ENCODE measurements around the gene FURIN.
"Not testable (repeated sequence)": the region's sequence is repeated elsewhere in the genome, so short reads cannot be mapped to it uniquely, and the experiment has no call there.

Gene FURIN
- 35.9 to 83.0 (median 50.4) reads per million in 4 donors for total RNA-seq

GRCh38 chr15:90868261-90868689, at the start of gene FURIN:
TSS of gene FURIN (plus strand) at chr15:90868588. CDS start at chr15:90875741, 7,153 bp downstream.
- DNase-seq = no peak

DNA sequence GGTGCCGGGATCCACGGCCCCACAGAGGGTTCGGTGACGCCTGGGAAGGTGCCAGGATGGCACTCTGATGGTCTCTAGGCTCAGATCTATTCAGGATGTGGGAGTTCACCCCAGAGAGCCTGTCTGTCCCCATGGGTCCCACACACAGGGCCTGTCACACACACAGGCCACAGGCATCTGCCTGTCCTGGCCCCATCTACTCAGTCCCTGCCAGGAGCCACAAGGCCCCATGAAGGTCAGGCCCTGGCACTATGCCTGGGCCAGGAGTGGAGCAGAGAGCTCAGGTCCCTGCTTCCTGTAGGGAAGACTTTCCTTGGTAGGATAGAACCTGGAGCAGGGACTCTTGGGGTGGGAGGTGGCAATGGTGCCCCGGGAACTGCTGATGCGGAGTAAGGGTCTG, 49.0 kb upstream of the FURIN start:
- no peak for DNase-seq

- DNase-seq = no peak
These were observed 48.5 kb upstream of the FURIN start for GRCh38 chr15:90819850-90820249.

DNA sequence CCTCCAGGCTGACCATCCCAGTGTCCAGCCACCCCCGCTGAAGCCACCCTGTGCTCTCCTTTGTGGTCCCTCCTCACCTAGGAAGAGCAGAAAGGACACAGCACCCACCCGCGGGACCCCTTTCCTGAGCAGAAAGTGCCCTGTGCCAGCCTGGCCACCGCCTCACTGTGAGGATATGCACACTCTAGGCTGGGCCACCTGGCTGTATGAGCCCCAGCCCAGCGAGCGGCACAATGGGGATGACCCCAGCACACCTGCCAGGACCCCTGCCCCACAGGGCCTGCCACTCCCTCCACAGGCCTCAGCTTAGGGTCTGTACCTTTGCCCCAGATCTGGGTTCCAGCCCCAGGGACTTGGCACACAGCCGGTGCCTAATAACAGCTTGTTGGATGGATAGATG, 47.9 kb upstream of the FURIN start:
- DNase-seq = no peak

- no peak for DNase-seq
These were observed 46.0 kb upstream of the FURIN start for GRCh38 chr15:90822204-90822955.

DNA sequence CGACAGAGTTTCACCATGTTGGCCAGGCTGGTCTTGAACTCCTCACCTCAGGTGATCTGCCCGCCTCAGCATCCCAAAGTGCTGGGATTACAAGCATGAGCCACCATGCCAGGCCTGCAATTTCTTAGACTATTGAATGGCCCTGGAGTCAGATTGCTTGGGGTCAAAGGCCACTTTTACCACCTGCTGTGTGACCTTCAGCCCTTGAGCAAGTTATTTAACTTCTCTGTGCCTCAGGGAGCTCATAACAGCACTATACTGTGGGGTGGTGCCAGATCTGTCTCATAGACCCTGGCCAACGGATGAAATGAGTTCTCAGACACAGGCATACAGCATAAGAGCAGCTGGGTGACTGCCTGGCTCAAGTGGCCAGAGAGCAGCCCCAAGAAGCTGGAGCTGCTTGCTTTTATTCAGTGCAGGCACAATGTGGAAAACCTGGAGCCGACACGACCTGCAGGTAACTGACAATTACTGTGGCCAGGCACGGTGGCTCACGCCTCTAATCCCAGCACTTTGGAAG, 44.9 kb upstream of the FURIN start:
- DNase-seq = no peak

DNA sequence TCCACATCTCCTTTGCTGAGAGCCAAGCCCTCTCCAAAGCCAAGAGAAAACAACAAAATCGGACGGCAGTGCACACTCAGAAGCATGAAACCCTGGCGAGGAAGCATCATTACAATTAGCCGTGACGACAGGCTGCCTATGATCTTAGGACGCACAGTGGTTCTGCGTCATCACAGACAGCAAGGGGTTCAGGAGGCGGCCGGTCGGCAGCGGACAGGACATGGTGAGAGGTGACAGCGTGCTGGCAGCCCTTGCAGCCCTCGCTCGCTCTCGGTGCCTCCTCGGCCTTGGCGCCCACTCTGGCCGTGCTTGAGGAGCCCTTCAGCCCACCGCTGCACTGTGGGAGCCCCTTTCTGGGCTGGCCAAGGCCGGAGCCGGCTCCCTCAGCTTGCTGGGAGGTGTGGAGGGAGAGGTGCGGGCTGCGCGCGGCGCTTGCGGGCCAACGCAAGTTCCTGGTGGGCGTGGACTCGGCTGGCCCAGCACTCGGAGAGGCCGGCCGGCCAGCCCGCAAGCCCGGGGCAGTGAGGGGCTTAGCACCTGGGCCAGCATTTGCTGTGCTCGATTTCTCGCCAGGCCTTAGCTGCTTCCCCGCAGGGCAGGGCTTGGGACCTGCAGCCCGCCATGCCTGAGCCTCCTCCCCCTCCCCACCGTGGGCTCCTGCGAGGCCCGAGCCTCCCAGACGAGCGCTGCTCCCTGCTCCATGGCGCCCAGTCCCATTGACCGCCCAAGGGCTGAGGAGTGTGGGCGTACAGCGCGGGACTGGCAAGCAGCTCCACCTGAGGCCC, 43.1 kb upstream of the FURIN start:
- DNase-seq = not testable (repeated sequence)

DNA sequence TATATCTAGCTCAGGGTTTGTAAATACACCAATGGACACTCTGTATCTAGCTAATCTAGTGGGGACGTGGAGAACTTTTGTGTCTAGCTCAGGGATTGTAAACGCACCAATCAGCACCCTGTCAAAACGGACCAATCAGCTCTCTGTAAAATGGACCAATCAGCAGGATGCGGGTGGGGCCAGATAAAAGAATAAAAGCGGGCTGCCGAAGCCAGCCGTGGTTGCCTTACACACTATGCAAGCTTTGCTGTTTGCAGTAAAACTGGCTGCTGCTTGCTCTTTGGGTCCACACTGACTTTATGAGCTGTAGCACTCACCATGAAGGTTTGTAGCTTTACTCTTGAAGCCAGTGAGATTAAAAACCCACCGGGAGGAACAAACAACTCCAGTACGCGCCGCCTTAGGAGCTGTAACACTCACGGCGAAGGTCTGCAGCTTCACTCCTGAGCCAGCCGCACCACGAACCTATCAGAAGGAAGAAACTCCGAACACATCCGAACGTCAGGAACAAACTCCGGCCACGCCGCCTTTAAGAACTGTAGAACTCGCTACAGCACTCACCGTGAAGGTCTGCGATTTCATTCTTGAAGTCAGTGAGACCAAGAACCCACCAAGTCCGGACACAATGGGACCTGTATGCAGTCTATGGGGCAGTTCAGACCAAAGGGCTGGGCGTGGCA, 42.0 kb upstream of the FURIN start:
- DNase-seq = not testable (repeated sequence)

GRCh38 chr15:90826886-90827435, 41.4 kb upstream of the FURIN start:
- DNase-seq = no peak

DNA sequence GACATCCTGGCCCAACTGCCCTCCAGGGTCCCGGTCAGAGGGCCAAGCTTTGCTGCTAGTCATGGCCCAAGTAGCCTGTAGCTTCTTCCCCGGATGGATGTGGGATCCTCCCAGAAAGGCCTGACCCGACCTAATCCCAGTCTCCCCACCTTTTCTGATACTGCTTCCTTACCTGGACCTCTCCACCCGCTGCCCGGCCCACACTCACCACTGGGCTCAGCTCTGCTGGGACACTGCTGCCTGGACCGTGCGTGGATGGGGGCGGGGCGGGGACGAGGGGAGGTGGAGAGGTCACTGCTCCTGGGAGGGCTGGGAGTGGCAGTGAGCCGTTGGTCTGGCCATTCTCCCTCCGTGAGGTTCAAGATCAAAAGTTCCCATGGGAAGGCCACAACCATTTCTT, 40.3 kb upstream of the FURIN start:
- no peak for DNase-seq

DNA sequence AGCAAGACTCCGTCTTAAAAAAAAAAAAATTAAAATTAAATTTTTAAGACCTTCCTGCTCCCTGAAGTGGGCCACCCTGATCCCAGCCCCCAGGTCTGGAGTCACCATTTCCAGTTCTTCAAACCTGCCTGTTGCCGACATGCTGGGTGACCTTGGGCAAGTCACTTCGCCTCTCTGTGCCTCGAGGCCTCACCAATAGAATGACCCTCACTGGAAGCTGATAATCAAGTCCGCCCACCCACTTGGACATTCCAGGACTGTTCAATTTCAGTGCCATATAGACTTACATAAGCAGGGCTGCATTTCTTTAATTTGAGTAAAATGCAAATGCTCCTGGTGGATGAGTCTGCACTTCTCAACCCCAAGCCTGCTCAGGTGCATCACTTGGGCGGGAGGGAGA, 39.3 kb upstream of the FURIN start:
- no peak for DNase-seq

DNA sequence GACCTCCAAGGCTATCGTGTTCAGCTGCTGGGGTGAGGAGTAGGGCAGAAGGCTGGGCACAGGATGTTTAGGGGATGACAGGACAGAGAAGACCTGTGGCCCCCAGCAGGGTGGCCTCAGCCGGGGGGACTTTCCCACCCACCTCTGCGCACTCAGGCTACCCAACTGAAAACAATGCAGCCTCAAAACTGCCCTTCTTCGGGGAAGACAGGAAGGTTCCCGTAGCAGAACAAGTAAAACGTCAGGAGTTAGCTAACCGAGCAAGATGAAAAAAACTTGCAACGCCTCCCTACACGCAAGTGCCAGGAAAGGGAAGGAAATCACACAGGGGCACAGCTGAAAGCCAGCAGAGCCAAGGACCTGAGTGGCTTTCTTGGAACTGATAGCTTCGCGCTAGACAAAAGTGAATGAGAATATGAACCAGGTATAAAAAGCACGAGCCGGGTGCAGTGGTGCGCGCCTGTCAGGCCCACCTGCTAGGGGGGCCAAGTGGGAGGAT, 38.4 kb upstream of the FURIN start:
- peak in 1 of 5 donors; percentile 98 for DNase-seq

DNA sequence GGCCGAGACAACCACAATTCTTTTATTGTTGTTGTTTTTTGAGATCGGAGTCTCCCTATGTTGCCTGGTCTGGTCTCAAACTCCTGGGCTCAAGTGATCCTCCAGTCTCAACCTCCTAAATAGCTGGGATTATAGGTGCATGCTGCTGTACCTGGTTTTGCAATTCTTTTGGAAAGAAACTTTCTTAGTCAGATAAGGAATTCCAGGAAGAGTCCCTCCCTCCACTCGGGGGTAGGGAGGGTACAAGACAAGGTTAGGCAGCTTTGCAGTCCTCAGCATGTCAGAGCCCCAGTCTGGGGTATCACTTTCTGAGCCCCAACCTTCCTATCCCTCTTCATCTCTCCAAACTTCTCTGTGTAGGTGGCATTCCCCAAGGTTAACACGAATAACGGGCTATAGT, 33.8 kb upstream of the FURIN start:
- no peak for DNase-seq

DNA sequence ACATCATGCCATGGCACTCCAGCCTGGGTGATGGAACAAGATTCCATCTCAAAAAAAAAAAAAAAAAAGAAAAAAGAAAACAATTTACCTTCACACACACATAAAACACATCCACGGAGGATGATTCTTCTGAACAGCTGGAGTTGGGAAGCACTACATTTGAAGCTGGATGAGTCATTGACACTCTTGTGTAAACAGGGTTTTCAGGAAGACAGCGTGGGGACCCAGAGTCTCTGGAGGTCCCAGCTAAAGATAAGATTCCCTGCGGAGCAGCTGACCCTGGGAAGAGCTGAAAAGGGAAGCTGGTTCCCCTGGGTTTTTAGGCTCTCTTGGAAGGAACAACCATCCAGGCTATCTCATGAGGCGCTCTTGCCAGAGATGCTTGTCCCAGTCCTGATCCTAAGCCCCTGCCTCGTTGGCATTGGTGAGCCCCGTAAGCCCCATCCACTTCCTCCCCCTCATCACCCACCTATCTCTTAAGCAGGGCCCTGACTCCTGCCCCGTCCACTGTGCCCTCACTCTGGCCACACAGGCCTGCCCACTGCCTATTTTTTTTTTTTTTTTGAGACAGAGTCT, 32.0 kb upstream of the FURIN start:
- no peak for DNase-seq

DNA sequence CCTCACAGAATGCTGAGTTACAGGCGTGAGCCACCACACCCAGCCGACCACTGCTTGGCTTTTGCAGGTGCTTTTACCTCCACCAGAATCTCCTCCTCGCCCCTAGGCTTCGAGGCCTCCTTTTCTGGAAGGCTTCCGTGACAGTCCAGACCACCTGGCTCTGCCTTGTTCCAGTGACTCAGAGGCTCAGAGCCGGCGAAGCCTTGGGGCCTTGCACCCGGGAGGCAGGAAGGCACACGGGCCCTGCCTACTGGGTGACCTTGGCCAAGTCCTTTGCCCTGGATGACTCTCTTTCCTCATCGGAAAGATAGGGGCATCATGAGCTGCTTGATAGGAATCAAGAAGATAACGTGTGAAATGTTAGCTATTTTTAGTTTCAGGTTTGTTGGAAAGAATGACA, 31.3 kb upstream of the FURIN start:
- peak in 1 of 5 donors; percentile 69 for DNase-seq

DNA sequence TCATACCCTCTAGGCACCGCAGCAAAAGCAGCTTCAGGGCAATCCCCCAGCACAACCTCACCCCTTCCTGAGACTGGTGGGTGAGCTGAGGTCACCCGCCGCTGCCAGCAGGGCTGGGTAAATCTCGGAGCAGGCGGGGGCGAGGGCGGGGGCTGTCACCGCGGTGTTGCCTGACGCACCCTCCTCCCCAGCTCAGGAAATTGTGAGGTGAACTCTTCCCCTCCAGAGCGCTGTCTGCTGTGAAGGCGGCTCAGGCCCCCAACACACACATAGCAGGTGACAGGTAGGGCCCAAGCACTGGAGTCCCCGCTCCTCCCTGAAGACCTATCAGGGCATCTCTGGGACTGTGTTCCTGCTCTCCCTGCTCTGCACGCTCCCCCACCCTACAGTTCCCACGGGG, 30.2 kb upstream of the FURIN start:
- peak; percentile 60 to 95 (median 76) for DNase-seq

DNA sequence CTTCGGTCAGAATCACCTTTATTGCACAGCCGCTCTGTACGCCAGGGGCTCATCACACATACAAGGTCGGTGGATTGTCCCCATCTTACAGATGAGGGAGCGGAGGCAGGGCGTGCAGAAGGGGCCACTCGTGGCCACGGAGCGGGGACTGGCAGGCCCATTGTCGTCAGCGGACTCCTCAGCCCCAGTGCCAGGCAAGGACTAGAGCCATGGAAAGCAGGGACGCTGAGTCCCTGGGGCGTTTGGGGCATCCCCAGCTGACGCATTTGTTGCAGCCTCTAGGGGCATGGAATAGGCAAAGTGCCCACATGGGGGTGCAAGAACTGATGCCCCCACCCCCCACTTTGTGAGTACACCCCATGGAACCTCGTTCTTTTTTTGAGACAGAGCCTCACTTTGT, 29.8 kb upstream of the FURIN start:
- DNase-seq = no peak

DNA sequence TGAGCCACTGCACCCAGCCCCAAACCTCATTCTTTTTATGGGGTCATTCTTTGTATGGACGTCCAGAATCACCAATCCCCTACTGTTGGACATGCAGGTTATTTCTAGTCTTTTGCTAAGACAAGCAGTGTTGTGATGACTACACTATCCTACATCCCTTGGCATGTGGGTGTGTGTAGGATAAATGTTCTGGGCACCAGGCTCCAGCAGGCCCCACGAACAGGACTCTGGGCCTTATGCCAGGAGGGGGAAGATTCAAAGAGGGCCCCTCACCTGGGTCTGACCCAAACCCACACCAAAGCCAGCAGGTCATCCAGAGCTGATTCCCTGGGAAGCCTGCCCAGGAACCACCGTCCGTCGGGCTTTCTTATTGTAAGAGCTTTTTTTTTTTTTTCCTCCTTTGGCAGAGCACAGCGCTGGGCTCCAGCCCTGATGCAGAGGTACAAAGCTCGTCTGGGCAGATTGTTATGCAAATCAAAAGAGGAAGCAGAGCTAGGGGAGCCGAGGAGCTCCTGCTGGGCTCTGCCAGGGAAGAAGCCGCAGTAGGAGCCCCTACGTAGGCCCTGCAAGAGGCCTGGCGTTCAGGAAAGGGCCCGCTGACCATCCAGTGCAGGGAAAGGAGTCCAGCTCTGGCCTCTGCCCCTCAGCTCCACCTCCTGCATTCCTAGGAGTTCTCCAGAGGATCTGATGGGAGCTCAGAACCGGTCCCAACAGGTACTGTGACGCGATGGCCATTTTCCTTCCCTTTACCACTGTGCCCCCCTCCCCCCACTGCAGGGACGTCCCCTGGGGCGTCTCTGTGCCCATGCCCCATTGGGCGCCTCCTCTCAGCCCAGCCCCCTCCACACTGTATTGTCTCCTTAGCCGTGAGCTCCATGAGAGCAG, 29.0 kb upstream of the FURIN start:
- DNase-seq = no peak

- DNase-seq = no peak
These were observed 28.1 kb upstream of the FURIN start for GRCh38 chr15:90840157-90840855.

DNA sequence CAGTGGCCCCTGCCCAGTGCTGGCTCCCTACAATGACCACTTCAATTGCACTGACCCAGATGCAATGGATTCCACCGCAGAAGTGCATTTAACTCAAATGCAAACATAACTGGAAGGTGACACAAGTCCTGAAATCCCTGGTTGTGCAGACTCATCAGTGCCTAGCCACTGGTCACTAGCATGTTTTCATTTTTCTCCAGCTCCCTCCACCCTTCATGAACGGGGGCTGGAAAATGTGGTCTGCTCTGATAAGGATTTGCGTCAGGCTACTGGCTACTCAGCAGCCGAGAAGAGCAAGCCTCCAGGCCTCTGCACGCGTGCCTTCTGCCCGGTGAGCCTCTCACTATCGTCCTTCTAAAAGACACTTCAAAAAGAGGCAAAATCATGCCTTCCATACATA, 27.4 kb upstream of the FURIN start:
- DNase-seq = no peak

DNA sequence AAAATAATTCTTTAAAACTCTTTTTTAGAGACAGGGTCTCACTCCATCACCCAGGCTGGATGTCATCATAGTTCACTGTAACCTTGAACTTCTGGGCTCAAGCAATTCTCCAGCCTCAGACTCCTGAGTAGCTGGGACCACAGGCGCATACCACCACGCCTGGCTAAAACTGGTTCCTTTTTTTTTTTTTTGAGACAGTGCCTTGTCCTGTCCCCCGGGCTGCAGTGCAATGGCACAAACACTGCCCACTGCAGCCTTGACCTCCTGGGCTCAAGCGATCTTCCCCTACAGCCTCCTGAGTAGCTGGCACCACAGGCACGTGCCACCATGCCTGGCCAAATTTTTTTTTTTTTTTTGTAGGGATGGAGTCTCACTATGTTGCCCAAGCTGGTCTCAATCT, 23.7 kb upstream of the FURIN start:
- DNase-seq = no peak

All from T-helper 1 cell (primary cell).